Measurements from ENCODE around the gene ALKBH6. TPM values are rescaled to one million over a fixed set of nuclear protein-coding genes. Genes with fewer than 3 reads are reported as not detected.

ALKBH6 gene
- 10 to 100 TPM; 50.4 to 74.0 TPM for total RNA-seq

GRCh38 chr19:36014012-36014924, at the start of gene ALKBH6:
Gene ALKBH6 (minus strand): TSS chr19:36014213. CDS start chr19:36013397, 816 bp downstream.
- Mint-ChIP-seq H3K36me3 (peaks cover 6 to 21% of the 10 kb centered on the region in 2 donors), H3K9me3 (no peaks in the 10 kb centered on the region), H3K27ac (peak within 1 kb of the TSS; percentile 93)
- ATAC-seq (peak; percentile 95 to 98), DNase-seq (ENCODE audit: low spot score in 2 of 2) (peak; percentile 100)

GRCh38 chr19:36061367-36061766, 47.4 kb upstream of the ALKBH6 start:
- no peak for ATAC-seq
- Mint-ChIP-seq H3K9me3 (no peaks in the 10 kb centered on the region), H3K27ac (no peak overlapping the region)

GRCh38 chr19:36060430-36060829, 46.4 kb upstream of the ALKBH6 start:
- H3K9me3 Mint-ChIP-seq = no peaks in the 10 kb centered on the region
- ATAC-seq = peak in 1 of 2 donors; percentile 75
- H3K36me3 Mint-ChIP-seq = peaks cover 0 to 29% of the 10 kb centered on the region in 2 donors
- peak in 1 of 2 donors; percentile 12 for DNase-seq (ENCODE audit: low spot score in 2 of 2)
- H3K27ac Mint-ChIP-seq = peak overlapping the region in 1 of 2 donors; percentile 59

More at GRCh38 chr19:36061367-36061766, 47.4 kb upstream of the ALKBH6 start:
- H3K36me3 Mint-ChIP-seq = peaks cover 0 to 35% of the 10 kb centered on the region in 2 donors
- no peak for DNase-seq (ENCODE audit: low spot score in 2 of 2)

GRCh38 chr19:36059180-36059910, 45.3 kb upstream of the ALKBH6 start:
- no peak for ATAC-seq
- no peaks in the 10 kb centered on the region for H3K9me3 Mint-ChIP-seq
- peaks cover 0 to 27% of the 10 kb centered on the region in 2 donors for H3K36me3 Mint-ChIP-seq
- no peak for DNase-seq (ENCODE audit: low spot score in 2 of 2)
- H3K27ac Mint-ChIP-seq = no peak overlapping the region

GRCh38 chr19:36058481-36059179, 44.6 kb upstream of the ALKBH6 start:
- ATAC-seq (no peak), DNase-seq (ENCODE audit: low spot score in 2 of 2) (no peak)
- peak overlapping the region in 1 of 2 donors; percentile 15 for H3K27ac Mint-ChIP-seq
- H3K9me3 Mint-ChIP-seq = no peaks in the 10 kb centered on the region
- peaks cover 0 to 27% of the 10 kb centered on the region in 2 donors for H3K36me3 Mint-ChIP-seq

GRCh38 chr19:36054733-36055686, 41.0 kb upstream of the ALKBH6 start, which contains the start of gene WDR62:
Gene WDR62 (plus strand): TSS chr19:36054897. CDS start chr19:36054972, 75 bp downstream.
- DNase-seq (ENCODE audit: low spot score in 2 of 2) (peak; percentile 95 to 97), ATAC-seq (peak; percentile 80 to 81)
- peak within 1 kb of the TSS; percentile 94 to 96 for H3K27ac Mint-ChIP-seq
- no peaks in the 10 kb centered on the region for H3K9me3 Mint-ChIP-seq
- H3K36me3 Mint-ChIP-seq = peaks cover 0 to 23% of the 10 kb centered on the region in 2 donors

GRCh38 chr19:36054119-36054732, 40.2 kb upstream of the ALKBH6 start, which contains the start of gene THAP8:
Gene THAP8 (minus strand): TSS chr19:36054285. CDS start chr19:36054217, 68 bp downstream.
- ATAC-seq (peak; percentile 89 to 91), DNase-seq (ENCODE audit: low spot score in 2 of 2) (peak; percentile 97 to 100)
- H3K9me3 Mint-ChIP-seq = no peaks in the 10 kb centered on the region
- H3K36me3 Mint-ChIP-seq = peaks cover 0 to 18% of the 10 kb centered on the region in 2 donors
- peak within 1 kb of the TSS; percentile 94 for H3K27ac Mint-ChIP-seq

GRCh38 chr19:36051637-36052036, 37.6 kb upstream of the ALKBH6 start:
- ATAC-seq = no peak
- peaks cover 0 to 8% of the 10 kb centered on the region in 2 donors for H3K36me3 Mint-ChIP-seq
- no peak for DNase-seq (ENCODE audit: low spot score in 2 of 2)
- no peak overlapping the region for H3K27ac Mint-ChIP-seq
- no peaks in the 10 kb centered on the region for H3K9me3 Mint-ChIP-seq

- no peak for ATAC-seq
- H3K27ac Mint-ChIP-seq = peak overlapping the region in 1 of 2 donors; percentile 27
- no peaks in the 10 kb centered on the region for H3K9me3 Mint-ChIP-seq
- H3K36me3 Mint-ChIP-seq = peaks cover 0 to 8% of the 10 kb centered on the region in 2 donors
- no peak for DNase-seq (ENCODE audit: low spot score in 2 of 2)
These were observed 37.2 kb upstream of the ALKBH6 start for GRCh38 chr19:36051236-36051635.

- Mint-ChIP-seq H3K27ac (no peak overlapping the region), H3K36me3 (no peaks in the 10 kb centered on the region), H3K9me3 (no peaks in the 10 kb centered on the region)
- no peak for DNase-seq (ENCODE audit: low spot score in 2 of 2)
- no peak for ATAC-seq
These were observed 35.2 kb upstream of the ALKBH6 start for GRCh38 chr19:36049080-36049698.

- Mint-ChIP-seq H3K36me3 (no peaks in the 10 kb centered on the region), H3K9me3 (no peaks in the 10 kb centered on the region), H3K27ac (no peak overlapping the region)
- no peak for ATAC-seq
- no peak for DNase-seq (ENCODE audit: low spot score in 2 of 2)
These were observed 33.8 kb upstream of the ALKBH6 start for GRCh38 chr19:36047835-36048234.

GRCh38 chr19:36046443-36047050, 32.5 kb upstream of the ALKBH6 start:
- no peak for ATAC-seq
- no peaks in the 10 kb centered on the region for H3K9me3 Mint-ChIP-seq
- no peaks in the 10 kb centered on the region for H3K36me3 Mint-ChIP-seq
- H3K27ac Mint-ChIP-seq = no peak overlapping the region
- no peak for DNase-seq (ENCODE audit: low spot score in 2 of 2)

- no peak for ATAC-seq
- Mint-ChIP-seq H3K27ac (no peak overlapping the region), H3K36me3 (no peaks in the 10 kb centered on the region), H3K9me3 (no peaks in the 10 kb centered on the region)
- DNase-seq (ENCODE audit: low spot score in 2 of 2) = no peak
These were observed 29.9 kb upstream of the ALKBH6 start for GRCh38 chr19:36043952-36044351.

- ATAC-seq = no peak
- DNase-seq (ENCODE audit: low spot score in 2 of 2) = no peak
- H3K36me3 Mint-ChIP-seq = no peaks in the 10 kb centered on the region
- H3K27ac Mint-ChIP-seq = no peak overlapping the region
- H3K9me3 Mint-ChIP-seq = no peaks in the 10 kb centered on the region
These were observed 27.8 kb upstream of the ALKBH6 start for GRCh38 chr19:36041831-36042230.
